GM15510 (cell line): ENCODE measurements around the gene PHF1.

Source experiments
- POLR2A ChIP-seq: IDR thresholded peaks from 3 replicates; pipeline ENCODE4 v1.6.1; 2011; ENCODE audit warnings: borderline replicate concordance; ENCODE audit not compliant: insufficient read length; ENCODE audit errors: extremely low read depth

The PHF1 gene

DNA sequence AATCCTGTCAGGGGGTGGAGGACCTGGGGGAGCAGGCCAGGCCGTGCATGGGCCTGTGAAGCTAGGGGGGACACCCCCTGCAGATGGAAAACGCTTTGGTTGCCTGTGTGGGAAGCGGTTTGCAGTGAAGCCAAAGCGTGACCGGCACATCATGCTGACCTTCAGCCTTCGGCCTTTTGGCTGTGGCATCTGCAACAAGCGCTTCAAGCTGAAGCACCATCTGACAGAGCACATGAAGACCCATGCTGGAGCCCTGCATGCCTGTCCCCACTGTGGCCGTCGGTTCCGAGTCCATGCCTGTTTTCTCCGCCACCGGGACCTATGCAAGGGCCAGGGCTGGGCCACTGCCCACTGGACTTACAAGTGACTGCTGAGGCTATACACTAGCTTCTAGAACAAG lies 45.3 kb downstream of the PHF1 start:
- TF ChIP-seq POLR2A = no peak

DNA sequence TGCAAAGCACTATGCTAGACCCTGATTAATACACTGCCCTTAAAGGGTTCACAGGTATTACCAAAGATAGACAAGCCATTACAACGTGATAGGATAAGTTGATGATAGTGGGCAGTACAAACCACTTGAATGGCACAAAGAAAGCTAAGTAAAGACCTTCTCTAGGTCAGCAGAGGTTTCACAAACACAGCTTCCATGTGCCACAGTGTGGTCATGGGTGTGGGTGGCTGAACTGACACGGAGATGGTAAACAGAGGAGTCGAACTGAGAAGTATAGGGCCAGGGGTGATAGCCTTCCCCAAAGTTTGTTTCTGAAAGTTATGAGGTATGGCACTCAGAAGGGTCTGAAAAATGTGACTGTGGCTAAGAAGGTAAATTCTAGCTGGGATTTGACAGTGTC lies 47.9 kb downstream of the PHF1 start:
- no peak for TF ChIP-seq POLR2A

DNA sequence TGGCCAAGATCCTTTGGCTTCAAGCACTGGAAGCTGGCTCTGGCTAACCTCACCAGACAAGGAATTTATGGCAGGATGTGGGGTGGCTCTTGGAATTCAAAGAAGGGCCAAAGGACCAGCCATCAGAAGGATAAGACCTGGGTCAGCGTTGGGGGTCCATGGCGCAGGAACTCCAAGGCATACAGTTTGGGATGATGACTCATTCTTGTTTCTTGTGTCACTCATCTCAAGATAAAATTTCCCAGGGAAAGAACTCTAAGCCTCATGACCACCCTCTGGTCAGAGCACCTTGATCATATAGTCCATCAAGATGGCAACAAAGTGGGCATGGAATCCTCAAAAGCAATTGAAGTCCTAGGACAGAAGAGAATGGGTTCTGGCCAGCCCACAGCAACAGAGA lies 48.4 kb downstream of the PHF1 start:
- TF ChIP-seq POLR2A = no peak
